Endothelial cell (in vitro differentiated cells): ENCODE data around the gene BCHE. TPM values are rescaled to one million over a fixed set of nuclear protein-coding genes. Genes with fewer than 3 reads are reported as not detected.

Source experiments
- DNase-seq: peaks from one replicate; pipeline ENCODE4 v3.0.0; 2021; ENCODE audit warnings: low spot score
- H3K27ac Mint-ChIP-seq: one replicate; pipeline ENCODE4 v1.8.0; 2021; ENCODE audit warnings: mixed read lengths, inconsistent platforms; ENCODE audit not compliant: unreplicated experiment
- H3K27me3 Mint-ChIP-seq: one replicate; pipeline ENCODE4 v1.8.0; 2021; ENCODE audit warnings: mild to moderate bottlenecking, moderate library complexity, mixed read lengths, inconsistent platforms; ENCODE audit not compliant: unreplicated experiment
- H3K36me3 Mint-ChIP-seq: one replicate; pipeline ENCODE4 v1.8.0; 2021; ENCODE audit warnings: mild to moderate bottlenecking, low read depth, mixed read lengths, inconsistent platforms; ENCODE audit not compliant: unreplicated experiment
- H3K4me1 Mint-ChIP-seq: one replicate; pipeline ENCODE4 v1.8.0; 2021; ENCODE audit warnings: mild to moderate bottlenecking, mixed read lengths, inconsistent platforms; ENCODE audit not compliant: unreplicated experiment
- H3K4me3 Mint-ChIP-seq: one replicate; pipeline ENCODE4 v1.8.0; 2021; ENCODE audit warnings: mild to moderate bottlenecking, mixed read lengths, inconsistent platforms; ENCODE audit not compliant: unreplicated experiment
- H3K9me3 Mint-ChIP-seq: one replicate; pipeline ENCODE4 v1.8.0; 2021; ENCODE audit warnings: mixed read lengths, inconsistent platforms; ENCODE audit not compliant: unreplicated experiment
- long read RNA-seq: library from polyadenylated mRNA; unstranded; transcript quantifications from one replicate; pipeline ENCODE4 v2.0.0, GENCODE V29; 2020; ENCODE audit not compliant: unreplicated experiment
- total RNA-seq: library from RNA; stranded (reverse); fragmentation: NEBNext Ultra II Directional; extraction: Animal tissue kit (Norgen Biotek cat#: 25700); gene quantifications from one replicate; pipeline ENCODE4 v1.2.1, GENCODE V29; 2021; ENCODE audit not compliant: unreplicated experiment
- TF ChIP-seq, protein P1 (sequence below): fragments of 200-600 bp; sonication (generic); IDR thresholded peaks from one replicate; pipeline ENCODE4 v1.5.0; 2021; ENCODE audit warnings: antibody characterized with exemption; ENCODE audit not compliant: unreplicated experiment

Gene BCHE
- total RNA-seq: 3.1 TPM
- long read RNA-seq, partial matches to known transcripts: 0 of 5 reads
- long read RNA-seq, other reads (novel, unspliced or antisense): 0 of 5 reads

GRCh38 chr3:165837058-165837525 is at the start of gene BCHE:
Gene BCHE, minus strand, starts transcription at chr3:165837423. Its CDS starts 6,390 bp downstream, at chr3:165831033.
- no peaks in the 10 kb centered on the region for H3K27me3 Mint-ChIP-seq
- no peaks in the 10 kb centered on the region for H3K9me3 Mint-ChIP-seq
- TF ChIP-seq, protein P1, sequence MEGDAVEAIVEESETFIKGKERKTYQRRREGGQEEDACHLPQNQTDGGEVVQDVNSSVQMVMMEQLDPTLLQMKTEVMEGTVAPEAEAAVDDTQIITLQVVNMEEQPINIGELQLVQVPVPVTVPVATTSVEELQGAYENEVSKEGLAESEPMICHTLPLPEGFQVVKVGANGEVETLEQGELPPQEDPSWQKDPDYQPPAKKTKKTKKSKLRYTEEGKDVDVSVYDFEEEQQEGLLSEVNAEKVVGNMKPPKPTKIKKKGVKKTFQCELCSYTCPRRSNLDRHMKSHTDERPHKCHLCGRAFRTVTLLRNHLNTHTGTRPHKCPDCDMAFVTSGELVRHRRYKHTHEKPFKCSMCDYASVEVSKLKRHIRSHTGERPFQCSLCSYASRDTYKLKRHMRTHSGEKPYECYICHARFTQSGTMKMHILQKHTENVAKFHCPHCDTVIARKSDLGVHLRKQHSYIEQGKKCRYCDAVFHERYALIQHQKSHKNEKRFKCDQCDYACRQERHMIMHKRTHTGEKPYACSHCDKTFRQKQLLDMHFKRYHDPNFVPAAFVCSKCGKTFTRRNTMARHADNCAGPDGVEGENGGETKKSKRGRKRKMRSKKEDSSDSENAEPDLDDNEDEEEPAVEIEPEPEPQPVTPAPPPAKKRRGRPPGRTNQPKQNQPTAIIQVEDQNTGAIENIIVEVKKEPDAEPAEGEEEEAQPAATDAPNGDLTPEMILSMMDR: no peak
- no peak within 1 kb of the TSS for H3K27ac Mint-ChIP-seq
- H3K4me1 Mint-ChIP-seq: no peaks in the 10 kb centered on the region
- H3K36me3 Mint-ChIP-seq: no peaks in the 10 kb centered on the region
- peak; percentile 22 for DNase-seq
- H3K4me3 Mint-ChIP-seq: peak within 1 kb of the TSS; percentile 20

DNA sequence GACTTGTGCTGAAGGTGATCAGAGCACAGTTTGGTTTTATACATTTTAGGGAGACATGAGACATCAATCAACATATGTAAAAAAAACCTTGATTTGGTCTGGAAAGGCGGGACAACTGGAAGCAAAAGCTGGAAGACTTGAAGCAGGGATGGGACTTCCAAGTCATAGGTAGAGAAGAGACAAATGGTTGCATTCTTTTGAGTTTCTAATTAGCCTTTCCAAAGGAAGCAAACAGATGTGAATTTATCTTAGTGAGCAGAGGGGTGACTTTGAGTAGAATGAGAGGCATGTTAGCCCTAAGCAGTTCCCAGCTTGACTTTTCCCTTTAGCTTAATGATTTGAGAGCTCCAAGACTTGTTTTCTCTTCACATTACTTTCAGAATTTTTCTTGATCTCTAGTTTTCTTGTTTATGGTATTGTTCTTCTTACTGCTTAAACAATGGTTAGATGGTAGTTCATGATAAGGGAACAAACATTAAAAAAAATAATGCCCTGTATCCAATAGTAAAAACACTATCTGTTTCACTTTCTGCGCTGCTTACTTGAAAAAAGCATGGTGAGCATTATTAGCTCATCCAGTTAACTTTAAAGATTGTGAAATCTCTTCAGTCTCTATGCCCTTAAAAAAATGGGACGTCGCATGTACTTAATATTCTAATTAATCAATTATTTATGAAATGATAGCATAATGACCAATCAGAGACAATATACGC is 48.5 kb upstream of the BCHE start:
- no peak for DNase-seq
- H3K27me3 Mint-ChIP-seq: peaks cover 2% of the 10 kb centered on the region
- H3K4me3 Mint-ChIP-seq: no peak overlapping the region
- H3K27ac Mint-ChIP-seq: no peak overlapping the region
- TF ChIP-seq, protein P1: no peak
- H3K9me3 Mint-ChIP-seq: no peaks in the 10 kb centered on the region
- peaks cover 3% of the 10 kb centered on the region for H3K4me1 Mint-ChIP-seq
- H3K36me3 Mint-ChIP-seq: no peaks in the 10 kb centered on the region

DNA sequence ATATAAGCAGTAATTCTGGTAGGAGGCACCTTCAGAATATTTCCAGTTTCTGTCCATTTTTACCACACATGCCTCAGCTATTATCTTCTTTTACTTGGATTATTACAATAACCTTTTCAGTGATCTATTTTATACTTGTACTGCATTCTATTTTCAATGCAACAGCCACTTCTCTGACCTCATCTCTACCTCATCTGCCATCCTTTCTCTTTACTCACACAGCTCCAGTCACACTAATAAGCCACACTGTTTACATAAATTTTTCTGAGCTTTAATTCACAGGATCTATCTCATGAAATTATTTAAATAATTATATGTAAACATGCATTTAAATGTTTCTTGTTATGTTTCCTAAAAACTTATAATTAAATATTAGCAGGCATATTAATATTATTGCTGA is 47.3 kb upstream of the BCHE start:
- TF ChIP-seq, protein P1: no peak
- peaks cover 2% of the 10 kb centered on the region for H3K27me3 Mint-ChIP-seq
- no peaks in the 10 kb centered on the region for H3K9me3 Mint-ChIP-seq
- no peak for DNase-seq
- peaks cover 3% of the 10 kb centered on the region for H3K4me1 Mint-ChIP-seq
- no peaks in the 10 kb centered on the region for H3K36me3 Mint-ChIP-seq
- no peak overlapping the region for H3K27ac Mint-ChIP-seq
- H3K4me3 Mint-ChIP-seq: no peak overlapping the region

GRCh38 chr3:165883863-165884478 is 46.7 kb upstream of the BCHE start:
- peaks cover 3% of the 10 kb centered on the region for H3K4me1 Mint-ChIP-seq
- peaks cover 3% of the 10 kb centered on the region for H3K27me3 Mint-ChIP-seq
- H3K36me3 Mint-ChIP-seq: no peaks in the 10 kb centered on the region
- H3K9me3 Mint-ChIP-seq: no peaks in the 10 kb centered on the region
- DNase-seq: no peak
- no peak overlapping the region for H3K4me3 Mint-ChIP-seq
- TF ChIP-seq, protein P1: no peak
- no peak overlapping the region for H3K27ac Mint-ChIP-seq

DNA sequence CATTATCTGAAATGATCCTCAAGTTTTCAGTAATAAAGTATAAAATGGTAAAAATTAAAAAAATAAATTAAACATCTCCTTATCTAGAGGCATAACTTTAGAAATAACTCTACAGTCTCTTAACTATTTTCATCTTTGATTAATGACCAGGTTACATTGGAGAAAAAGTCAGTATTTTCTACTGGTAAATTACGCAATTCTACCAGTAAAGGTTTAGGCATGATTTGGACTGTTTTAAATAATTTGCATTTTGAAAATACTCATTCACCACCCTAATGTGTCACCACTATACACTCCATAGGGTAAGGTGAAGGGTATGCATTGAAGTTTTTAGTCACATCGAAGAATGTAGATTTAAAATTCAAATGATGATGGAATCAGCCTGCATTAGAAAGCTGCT is 45.9 kb upstream of the BCHE start:
- H3K27ac Mint-ChIP-seq: no peak overlapping the region
- H3K4me3 Mint-ChIP-seq: no peak overlapping the region
- H3K36me3 Mint-ChIP-seq: no peaks in the 10 kb centered on the region
- H3K9me3 Mint-ChIP-seq: no peaks in the 10 kb centered on the region
- peaks cover 4% of the 10 kb centered on the region for H3K27me3 Mint-ChIP-seq
- DNase-seq: no peak
- TF ChIP-seq, protein P1: no peak
- H3K4me1 Mint-ChIP-seq: peaks cover 3% of the 10 kb centered on the region
